MCF 10A (cell line): ENCODE results near the gene CDKL1. TPM values are rescaled to one million over a fixed set of nuclear protein-coding genes. Genes with fewer than 3 reads are reported as not detected.

Source experiments
- BruUV-seq: library from RNA; stranded (reverse); fragments of 400-500 nt; replicated peaks from 2 replicates; lab custom pipeline; 2021; lab: Mats Ljungman, UMichigan
- CTCF ChIA-PET: fragments of 300-600 bp; sonication (Branson Sonifier 250); formaldehyde crosslinking; extraction: SDS; loops from one replicate; lab custom pipeline; 2021; ENCODE audit warnings: antibody characterized with exemption, inconsistent platforms; lab: Yijun Ruan, JAX
- POLR2A ChIA-PET: fragments of 300-600, 350-650 bp; sonication (Branson Sonifier 250); formaldehyde crosslinking; extraction: SDS; loops from one replicate; lab custom pipeline; 2020; ENCODE audit warnings: antibody characterized with exemption, inconsistent platforms; lab: Yijun Ruan, JAX
- DNase-seq: peaks from one replicate; pipeline ENCODE4 v3.0.0-alpha.2; 2018; ENCODE audit not compliant: unreplicated experiment
- H3K27ac Mint-ChIP-seq: one replicate; pipeline ENCODE4 v1.8.0; 2022; ENCODE audit warnings: mild to moderate bottlenecking, low read depth, mixed read lengths; ENCODE audit not compliant: unreplicated experiment
- H3K27me3 Mint-ChIP-seq: one replicate; pipeline ENCODE4 v1.8.0; 2022; ENCODE audit warnings: mixed read lengths; ENCODE audit not compliant: insufficient read depth, unreplicated experiment
- H3K36me3 Mint-ChIP-seq: one replicate; pipeline ENCODE4 v1.8.0; 2022; ENCODE audit warnings: mild to moderate bottlenecking, moderate library complexity, mixed read lengths; ENCODE audit not compliant: insufficient read depth, unreplicated experiment
- H3K4me1 Mint-ChIP-seq: one replicate; pipeline ENCODE4 v1.8.0; 2022; ENCODE audit warnings: mixed read lengths; ENCODE audit not compliant: insufficient read depth, unreplicated experiment
- H3K4me3 Mint-ChIP-seq: one replicate; pipeline ENCODE4 v1.8.0; 2022; ENCODE audit warnings: mild to moderate bottlenecking, moderate library complexity, mixed read lengths; ENCODE audit not compliant: unreplicated experiment
- H3K9me3 Mint-ChIP-seq: one replicate; pipeline ENCODE4 v1.8.0; 2022; ENCODE audit warnings: mixed read lengths; ENCODE audit not compliant: unreplicated experiment
- CTCF ChIP-seq: fragments of 200-600 bp; IDR thresholded peaks from one replicate; pipeline ENCODE4 v1.8.0; 2022; ENCODE audit warnings: antibody characterized with exemption, mild to moderate bottlenecking; ENCODE audit not compliant: unreplicated experiment
- intact Hi-C: fragments of 100-400 bp; cut with micrococcal nuclease; formaldehyde crosslinking; loops from 2 replicates; pipeline ENCODE4 v1.14.1; 2022
- total RNA-seq: library from RNA; stranded (reverse); gene quantifications from 2 replicates; pipeline ENCODE4 v1.2.3, GENCODE V29; 2022

Gene CDKL1
- total RNA-seq, 1 experiment from 2014 or later, result 26.3 TPM

- no peaks in the 10 kb centered on the region for H3K36me3 Mint-ChIP-seq
- TF ChIP-seq CTCF, result no peak
- intact Hi-C loops, result no loop called here
- no TSS peak for BruUV-seq
- ChIA-PET CTCF (no interaction called here), POLR2A (interaction anchor here (1.0 kb wide), 1 partner anchor 15 kb away, joined by 3 read pairs; the partner anchor contains the start of gene CDKL1)
- no peaks in the 10 kb centered on the region for H3K4me1 Mint-ChIP-seq
- no peak for DNase-seq
- H3K27me3 Mint-ChIP-seq, result no peaks in the 10 kb centered on the region
- no peak overlapping the region for H3K4me3 Mint-ChIP-seq
- no peaks in the 10 kb centered on the region for H3K9me3 Mint-ChIP-seq
- no peak overlapping the region for H3K27ac Mint-ChIP-seq
Observed at GRCh38 chr14:50381823-50382287, 14.8 kb downstream of the CDKL1 start.

- intact Hi-C loops, result no loop called here
- ChIA-PET CTCF (no interaction called here), POLR2A (interaction anchor here (1.0 kb wide), 1 partner anchor 16 kb away, joined by 3 read pairs; the partner anchor contains the start of gene CDKL1)
- no peak for DNase-seq
- no TSS peak for BruUV-seq
- Mint-ChIP-seq H3K36me3 (no peaks in the 10 kb centered on the region), H3K9me3 (no peaks in the 10 kb centered on the region), H3K27me3 (no peaks in the 10 kb centered on the region), H3K4me1 (no peaks in the 10 kb centered on the region), H3K4me3 (no peak overlapping the region), H3K27ac (no peak overlapping the region)
- TF ChIP-seq CTCF, result no peak
Observed at GRCh38 chr14:50381008-50381407, 15.7 kb downstream of the CDKL1 start.

GRCh38 chr14:50380455-50380854, 16.2 kb downstream of the CDKL1 start:
- ChIA-PET CTCF (interaction anchor here (0.9 kb wide), 1 partner anchor 12 kb away, joined by 3 read pairs; no protein-coding TSS in a partner anchor), POLR2A (interaction anchor here (0.7 kb wide), 1 partner anchor 433 kb away, joined by 4 read pairs; no protein-coding TSS in a partner anchor)
- TF ChIP-seq CTCF, result no peak
- no peak overlapping the region for H3K4me3 Mint-ChIP-seq
- no peak for DNase-seq
- H3K36me3 Mint-ChIP-seq, result no peaks in the 10 kb centered on the region
- H3K27ac Mint-ChIP-seq, result no peak overlapping the region
- intact Hi-C loops, result no loop called here
- no peaks in the 10 kb centered on the region for H3K9me3 Mint-ChIP-seq
- no peaks in the 10 kb centered on the region for H3K4me1 Mint-ChIP-seq
- no peaks in the 10 kb centered on the region for H3K27me3 Mint-ChIP-seq
- no TSS peak for BruUV-seq

GRCh38 chr14:50379563-50379962, 17.1 kb downstream of the CDKL1 start:
- no peak for TF ChIP-seq CTCF
- Mint-ChIP-seq H3K4me1 (no peaks in the 10 kb centered on the region), H3K27ac (no peak overlapping the region), H3K36me3 (no peaks in the 10 kb centered on the region), H3K27me3 (no peaks in the 10 kb centered on the region), H3K9me3 (no peaks in the 10 kb centered on the region), H3K4me3 (no peak overlapping the region)
- intact Hi-C loops, result loop anchor here (1.0 kb wide), 1 partner anchor 10 kb away; no protein-coding TSS in a partner anchor
- ChIA-PET CTCF (no interaction called here), POLR2A (interaction anchor here (0.8 kb wide), 1 partner anchor 16 kb away, joined by 4 read pairs; no protein-coding TSS in a partner anchor)
- BruUV-seq, result no TSS peak
- DNase-seq, result no peak
